ENCODE results near the gene CACNB3.

The CACNB3 gene

GRCh38 chr12:48788854-48789775, 29.2 kb upstream of the CACNB3 start, which contains the start of gene ADCY6:
Gene ADCY6, minus strand, starts transcription at chr12:48789089. Its CDS starts 5,655 bp downstream, at chr12:48783434.
- DNase-seq (ENCODE audit: low read depth) = peak; percentile 69

DNA sequence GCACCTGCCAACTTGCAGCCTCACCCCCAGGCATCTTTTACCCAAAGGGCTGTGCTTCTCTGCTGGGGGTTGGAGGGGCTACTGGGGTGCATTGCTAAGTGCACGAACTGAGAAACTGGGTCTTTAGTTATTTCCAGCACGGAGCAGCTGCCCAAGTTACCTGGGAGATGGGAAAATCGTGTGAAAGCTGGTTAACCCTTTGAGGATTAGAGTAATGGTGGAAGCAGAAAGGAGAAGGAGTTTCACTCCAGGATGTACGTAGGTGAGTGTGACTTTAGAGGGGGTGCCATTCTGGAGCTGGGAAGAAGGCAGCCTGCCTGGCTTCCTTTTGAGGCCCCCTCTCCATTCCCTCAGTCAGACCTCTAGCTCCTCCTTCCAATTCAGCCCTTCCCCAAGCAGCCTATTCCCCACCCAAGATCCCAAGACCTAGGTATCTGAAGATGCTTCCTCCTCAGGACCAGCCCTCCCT, 28.4 kb upstream of the CACNB3 start:
- no peak for DNase-seq (ENCODE audit: low read depth)

DNA sequence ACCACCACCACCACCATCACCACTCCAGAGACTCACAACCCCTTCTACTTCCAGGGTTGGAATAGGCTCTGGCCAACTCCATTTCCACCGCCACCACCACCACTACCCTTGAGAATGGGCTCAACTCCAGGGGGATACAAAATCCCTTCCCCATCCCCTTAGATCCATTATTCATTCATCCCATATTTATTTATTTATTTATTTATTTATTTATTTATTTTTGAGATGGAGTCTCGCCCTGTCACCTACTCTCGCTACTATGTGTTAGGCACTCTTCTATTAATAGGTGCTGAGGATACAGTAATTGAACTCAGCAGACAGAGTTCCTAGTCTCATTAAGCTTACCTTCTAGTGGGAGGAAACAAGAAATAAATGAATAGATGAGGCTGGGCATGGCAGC, 24.6 kb upstream of the CACNB3 start:
- DNase-seq (ENCODE audit: low read depth) = no peak

GRCh38 chr12:48794870-48795269, 23.4 kb upstream of the CACNB3 start:
- peak; percentile 48 for DNase-seq (ENCODE audit: low read depth)

- DNase-seq (ENCODE audit: low read depth) = peak; percentile 61
These were observed 22.5 kb upstream of the CACNB3 start for GRCh38 chr12:48795550-48796455.

DNA sequence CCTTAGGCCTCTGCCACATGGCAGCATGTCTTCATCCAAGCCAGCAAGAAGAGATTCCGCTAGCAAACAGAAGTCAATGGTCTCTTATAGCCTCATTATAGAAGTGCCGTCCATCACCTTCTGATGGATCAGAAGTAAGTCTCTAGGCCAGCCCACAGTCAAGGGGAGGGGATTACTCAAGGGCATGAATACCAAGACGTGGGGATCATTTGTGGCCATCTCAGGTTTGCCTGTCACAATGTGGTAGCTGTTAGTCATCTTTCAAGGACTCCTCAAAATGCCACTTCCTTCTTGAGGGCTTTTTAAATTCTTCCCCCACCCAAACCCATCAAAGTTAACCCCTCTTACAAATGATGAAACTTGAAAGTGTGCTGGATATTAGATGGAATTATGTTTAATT, 21.3 kb upstream of the CACNB3 start:
- no peak for DNase-seq (ENCODE audit: low read depth)

DNA sequence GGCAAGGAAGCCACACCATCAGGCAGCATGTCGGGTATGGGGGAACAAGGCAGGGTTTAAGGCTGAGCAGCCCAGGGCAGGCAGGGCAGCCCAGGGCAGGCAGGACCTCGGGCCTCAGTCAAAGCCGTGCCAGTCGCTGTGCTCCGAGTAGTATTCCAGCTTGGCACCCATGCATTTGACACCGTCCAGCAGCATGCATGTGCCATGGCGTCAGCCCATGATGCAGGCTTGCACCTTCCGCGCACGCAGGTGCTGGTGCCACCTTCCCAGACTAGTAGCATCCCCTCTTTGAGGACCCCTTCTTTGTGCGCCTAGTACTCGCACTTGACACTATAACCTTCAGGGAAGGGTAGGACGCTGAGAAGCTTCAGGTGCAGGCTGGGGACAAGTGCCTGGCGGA, 17.8 kb upstream of the CACNB3 start:
- no peak for DNase-seq (ENCODE audit: low read depth)

GRCh38 chr12:48800971-48801370, 17.3 kb upstream of the CACNB3 start:
- no peak for DNase-seq (ENCODE audit: low read depth)

DNA sequence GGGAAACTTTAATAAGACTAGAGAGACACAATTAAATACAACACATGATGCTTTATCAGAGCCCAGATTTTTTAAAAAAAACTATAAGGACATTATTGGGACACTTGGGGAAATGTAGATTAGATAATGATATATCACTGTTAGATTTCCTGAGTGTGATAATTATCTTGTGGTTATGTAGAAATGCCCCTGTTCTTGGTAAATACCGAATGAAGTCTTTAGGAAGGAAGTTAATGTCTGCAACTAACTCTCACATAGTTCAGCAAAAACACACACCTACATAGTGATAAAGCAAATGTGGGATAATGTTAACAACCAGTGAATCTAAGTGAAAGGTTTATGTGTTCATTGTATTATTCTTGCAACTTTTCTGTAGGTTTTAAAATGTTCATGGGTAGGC, 14.6 kb upstream of the CACNB3 start:
- no peak for DNase-seq (ENCODE audit: low read depth)

GRCh38 chr12:48807981-48808380, 10.3 kb upstream of the CACNB3 start:
- DNase-seq (ENCODE audit: low read depth) = no peak

- DNase-seq (ENCODE audit: low read depth) = peak; percentile 95
These were observed 7.3 kb upstream of the CACNB3 start for GRCh38 chr12:48810903-48811431.

DNA sequence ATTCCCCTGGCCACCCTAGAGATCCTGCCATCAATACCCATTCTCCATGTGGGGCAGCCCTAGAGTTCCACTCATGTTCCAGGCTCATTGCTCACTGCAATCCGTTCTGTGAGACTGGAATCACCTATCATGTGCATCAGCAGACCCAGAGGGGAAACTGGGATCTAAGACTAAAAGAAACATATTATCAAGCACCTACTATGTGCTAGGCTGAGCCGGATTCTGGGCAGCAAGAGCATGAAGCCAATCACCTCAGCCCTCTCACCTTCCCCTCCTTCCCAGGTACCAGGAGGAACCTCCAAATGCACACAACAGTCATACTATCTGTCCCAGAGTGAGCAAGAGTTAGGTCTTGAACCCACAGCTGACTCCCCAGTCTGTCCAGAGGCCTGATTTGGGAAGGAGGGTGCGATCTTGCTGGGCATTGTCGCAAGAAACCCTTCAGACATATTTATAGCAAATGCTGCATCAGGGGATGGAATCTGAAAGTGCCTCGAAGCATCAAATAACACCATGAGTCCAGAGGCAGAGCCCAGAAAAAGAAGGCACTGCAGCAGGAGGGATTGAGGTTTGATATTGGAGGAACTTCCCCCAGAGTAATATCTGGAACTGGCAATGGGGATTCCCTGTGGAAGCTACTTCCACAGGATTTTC, 6.7 kb upstream of the CACNB3 start:
- DNase-seq (ENCODE audit: low read depth) = peak; percentile 24

GRCh38 chr12:48812389-48812788, 5.9 kb upstream of the CACNB3 start:
- peak; percentile 36 for DNase-seq (ENCODE audit: low read depth)

DNA sequence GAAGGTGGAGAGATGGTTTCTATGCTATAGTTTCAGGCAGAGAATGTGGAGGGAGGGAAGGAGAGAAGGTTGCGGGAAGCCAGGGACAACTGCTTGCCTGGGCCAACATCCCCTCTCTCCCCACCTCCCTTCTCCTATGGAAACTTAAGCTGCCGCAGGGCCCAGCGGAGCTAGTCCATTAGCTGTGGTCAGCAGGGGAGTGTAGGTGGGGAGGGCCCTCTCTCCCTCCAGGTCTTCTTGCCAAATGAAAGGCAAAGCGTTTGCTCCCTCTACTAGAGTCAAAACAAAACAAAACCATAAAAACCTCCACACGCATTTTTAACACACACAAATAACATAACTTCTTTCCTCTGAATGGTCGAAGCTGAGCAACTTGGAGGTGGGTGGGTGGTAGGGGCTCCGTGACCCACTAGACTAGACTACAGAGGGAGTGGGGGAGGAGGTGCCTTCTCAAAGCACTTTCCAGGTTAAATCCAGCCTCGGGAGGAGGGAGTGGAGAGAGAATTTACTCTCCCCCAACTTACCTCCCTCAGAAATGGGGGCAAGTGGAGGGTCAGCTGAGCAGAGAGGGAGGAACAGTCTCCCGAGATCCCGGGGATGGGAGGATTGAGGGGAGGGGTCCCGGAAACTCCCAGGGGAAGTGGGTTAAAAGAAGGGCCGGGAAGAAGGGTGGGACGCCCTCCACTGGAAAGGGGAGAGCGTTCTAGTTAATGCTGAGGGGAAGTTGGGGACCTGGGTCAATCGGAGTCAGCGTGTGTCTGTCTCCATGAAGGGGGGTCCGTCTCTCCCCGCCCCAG, 4.6 kb upstream of the CACNB3 start:
- DNase-seq (ENCODE audit: low read depth) = peak; percentile 54

DNA sequence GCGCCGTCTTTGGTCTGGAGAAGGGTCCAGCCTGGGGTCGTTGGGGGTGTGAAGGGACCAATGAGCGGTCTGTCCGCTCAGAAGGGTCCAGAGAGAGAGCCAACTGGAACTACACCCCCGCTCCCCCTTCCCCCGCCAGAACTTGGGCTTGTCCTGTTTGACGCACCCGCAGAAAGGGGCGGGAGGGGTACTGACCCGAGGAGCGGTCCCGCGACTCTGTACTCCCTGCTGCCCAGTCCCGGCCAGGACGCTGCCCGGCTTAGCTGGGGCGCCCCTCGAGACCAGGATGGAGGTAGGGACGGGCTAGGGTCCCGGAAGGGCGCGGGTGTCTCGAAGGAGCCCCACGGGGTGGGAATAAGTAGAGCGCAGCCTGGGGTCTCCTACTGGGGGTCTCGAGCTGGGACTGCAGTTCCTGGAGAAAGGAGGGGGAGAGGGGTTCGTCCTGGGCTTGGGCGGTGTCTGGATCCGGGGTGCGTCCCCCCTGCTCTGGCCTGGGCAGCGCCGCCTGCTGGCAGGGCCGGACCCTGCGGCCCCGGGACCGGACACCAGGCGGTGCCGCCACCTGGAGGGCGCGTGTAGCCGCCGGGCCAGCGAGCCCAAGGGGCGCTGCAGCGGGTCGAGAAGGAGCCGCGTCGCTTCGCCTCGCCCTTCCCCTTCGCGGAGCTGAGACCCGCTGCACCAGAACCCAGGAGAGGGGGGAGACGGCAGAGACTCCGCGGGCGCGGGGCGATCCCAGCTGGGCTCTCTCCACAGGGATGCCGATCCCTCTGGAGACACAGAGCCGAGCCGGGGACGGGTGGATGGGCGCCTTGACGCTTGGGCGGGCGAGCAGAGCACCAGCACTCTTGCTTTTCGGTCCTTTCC, 3.8 kb upstream of the CACNB3 start:
- peak; percentile 82 for DNase-seq (ENCODE audit: low read depth)

DNA sequence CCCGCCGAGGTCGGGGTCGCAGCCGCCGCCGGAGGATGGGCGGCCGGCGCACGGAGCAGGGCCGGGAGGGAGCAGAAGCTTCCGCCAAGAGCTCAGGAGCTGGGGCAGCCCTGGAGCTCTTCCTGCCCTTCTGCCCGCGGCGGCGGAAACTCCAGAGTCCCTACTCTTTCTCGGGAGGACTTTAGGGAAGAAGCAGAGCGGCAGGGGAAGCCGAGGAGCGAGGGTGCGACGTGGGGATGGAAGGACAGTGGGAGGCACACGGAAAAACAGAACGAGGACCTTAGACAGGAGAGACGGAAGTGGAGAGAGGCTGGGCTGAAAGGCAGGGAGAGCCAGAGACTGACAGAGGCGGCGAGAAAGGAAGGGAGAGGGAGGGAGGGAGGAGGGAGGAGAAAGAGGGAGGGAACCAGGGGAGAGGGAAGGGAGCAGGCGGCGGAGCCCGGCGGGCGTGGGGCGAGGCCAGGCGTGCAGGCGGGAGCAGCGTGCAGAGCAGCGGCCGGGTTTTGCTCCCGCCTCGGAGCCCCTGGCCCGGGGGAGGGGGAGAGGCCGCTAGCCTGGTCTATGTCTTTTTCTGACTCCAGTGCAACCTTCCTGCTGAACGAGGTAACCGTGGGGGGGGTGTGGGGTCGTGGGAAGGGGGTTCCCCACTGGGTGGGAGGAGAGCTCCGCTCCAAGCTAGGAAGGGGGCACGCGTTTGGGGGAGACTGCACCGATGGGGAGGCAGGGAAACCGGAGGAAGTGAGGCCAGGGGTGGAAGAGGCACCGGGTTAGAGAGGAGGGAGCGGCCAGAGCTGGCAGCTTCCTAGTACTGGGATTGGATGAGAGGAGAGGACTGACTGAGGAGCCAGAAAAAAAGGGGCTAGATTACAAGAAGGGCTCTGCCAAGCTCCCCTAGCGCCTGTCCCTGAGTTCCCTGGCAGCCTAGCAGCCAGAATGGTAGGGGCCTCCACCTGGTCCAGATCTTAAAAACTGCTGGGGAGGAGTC, 2.9 kb upstream of the CACNB3 start:
- peak; percentile 88 for DNase-seq (ENCODE audit: low read depth)

- DNase-seq (ENCODE audit: low read depth) = no peak
These were observed 2.0 kb upstream of the CACNB3 start for GRCh38 chr12:48816143-48816854.
